Liver (tissue), 9 donors: Measurements from ENCODE around the gene PTPRQ. TPM values are rescaled to one million over a fixed set of nuclear protein-coding genes. Genes with fewer than 3 reads are reported as not detected.

Experiments
- DNase-seq: peaks from one replicate; pipeline ENCODE4 v3.0.0-alpha.2; 2017; ENCODE audit warnings: low spot score
- H3K27ac ChIP-seq, 2 donors: one replicate each; pipeline ENCODE4 v1.7.0; 2013; ENCODE audit warnings: inconsistent platforms in 2 of 2, low read length in 2 of 2, control low read depth in 1 of 2, low read depth in 1 of 2, mild to moderate bottlenecking in 1 of 2
- H3K27me3 ChIP-seq, 4 donors: one replicate each; pipeline versions ENCODE4 v1.6.1 to v1.7.0; 2013; ENCODE audit warnings: low read length in 3 of 4, inconsistent platforms in 1 of 4, mild to moderate bottlenecking in 1 of 4, moderate library complexity in 1 of 4; ENCODE audit not compliant: control insufficient read depth in 4 of 4, insufficient read depth in 4 of 4
- H3K36me3 ChIP-seq, 4 donors: one replicate each; pipeline versions ENCODE4 v1.6.1 to v1.7.0; 2013; ENCODE audit warnings: low read length in 3 of 4, mild to moderate bottlenecking in 3 of 4, low read depth in 1 of 4, moderate library complexity in 1 of 4; ENCODE audit not compliant: control insufficient read depth in 4 of 4, insufficient read depth in 3 of 4
- H3K4me1 ChIP-seq, 4 donors: one replicate each; pipeline versions ENCODE4 v1.6.1 to v1.7.0; 2013; ENCODE audit warnings: low read length in 3 of 4, mild to moderate bottlenecking in 3 of 4, moderate library complexity in 1 of 4; ENCODE audit not compliant: control insufficient read depth in 4 of 4, insufficient read depth in 4 of 4
- H3K4me3 ChIP-seq, 3 donors: one replicate each; pipeline versions ENCODE4 v1.6.1 to v1.7.0; 2013; ENCODE audit warnings: low read length in 3 of 3, control low read depth in 1 of 3, low read depth in 1 of 3, mild to moderate bottlenecking in 1 of 3
- H3K9ac ChIP-seq, 2 donors: one replicate each; pipeline ENCODE4 v1.7.0; 2013; ENCODE audit warnings: low read length in 2 of 2, mild to moderate bottlenecking in 2 of 2, moderate library complexity in 2 of 2, control low read depth in 1 of 2, low read depth in 1 of 2
- H3K9me3 ChIP-seq, 4 donors: one replicate each; pipeline versions ENCODE4 v1.6.1 to v1.7.0; 2013; ENCODE audit warnings: low read length in 3 of 4; ENCODE audit not compliant: control insufficient read depth in 4 of 4
- EGR1 ChIP-seq, 2 donors: IDR thresholded peaks; 2 replicates each; pipeline ENCODE4 v1.6.1; 2016 to 2018; ENCODE audit warnings: antibody characterized with exemption in 2 of 2, low read depth in 2 of 2
- FOXA1 ChIP-seq: IDR thresholded peaks from 2 replicates; pipeline ENCODE4 v1.6.1; 2016; ENCODE audit warnings: antibody characterized with exemption
- FOXA2 ChIP-seq: IDR thresholded peaks from 2 replicates; pipeline ENCODE4 v1.6.1; 2016; ENCODE audit warnings: antibody characterized with exemption
- GABPA ChIP-seq, 2 donors: IDR thresholded peaks in 1 of 2; conservative IDR thresholded peaks in 1 of 2; 2 replicates each; pipeline ENCODE4 v1.6.1; 2016; ENCODE audit warnings: antibody characterized with exemption in 2 of 2, mild to moderate bottlenecking in 1 of 2, moderate library complexity in 1 of 2
- HNF4A ChIP-seq, 2 donors: conservative IDR thresholded peaks; 2 replicates each; pipeline ENCODE4 v1.6.1; 2016; ENCODE audit warnings: antibody characterized with exemption in 2 of 2, mild to moderate bottlenecking in 2 of 2
- HNF4G ChIP-seq: IDR thresholded peaks from 2 replicates; pipeline ENCODE4 v1.6.1; 2016; ENCODE audit warnings: antibody characterized with exemption
- JUND ChIP-seq, 2 donors: IDR thresholded peaks; 2 replicates each; pipeline ENCODE4 v1.6.1; 2016; ENCODE audit warnings: antibody characterized with exemption in 2 of 2
- NR2F2 ChIP-seq: IDR thresholded peaks from 2 replicates; pipeline ENCODE4 v1.6.1; 2016; ENCODE audit warnings: antibody characterized with exemption
- RAD21 ChIP-seq, 2 donors: IDR thresholded peaks; 2 replicates each; pipeline ENCODE4 v1.6.1; 2016; ENCODE audit warnings: antibody characterized with exemption in 2 of 2, mild to moderate bottlenecking in 2 of 2
- RXRA ChIP-seq, 2 donors: IDR thresholded peaks; 2 replicates each; pipeline ENCODE4 v1.6.1; 2017 to 2018; ENCODE audit warnings: antibody characterized with exemption in 2 of 2, mild to moderate bottlenecking in 1 of 2
- SP1 ChIP-seq: IDR thresholded peaks from 2 replicates; pipeline ENCODE4 v1.6.1; 2018; ENCODE audit warnings: antibody characterized with exemption, mild to moderate bottlenecking
- TAF1 ChIP-seq: conservative IDR thresholded peaks from 2 replicates; pipeline ENCODE4 v1.6.1; 2016; ENCODE audit warnings: antibody characterized with exemption, mild to moderate bottlenecking
- YY1 ChIP-seq: IDR thresholded peaks from 2 replicates; pipeline ENCODE4 v1.6.1; 2016; ENCODE audit warnings: antibody characterized with exemption, mild to moderate bottlenecking
- WGBS: extraction: QIAGEN DNeasy Blood & Tissue Kit; methylation state at CpG from one replicate; pipeline ENCODE4 v1.1.7; 2013; 5-methylcytosine and 5-hydroxymethylcytosine counted together
- polyA plus RNA-seq, 2 donors: library from polyadenylated mRNA; stranded (reverse) in 1 of 2; unstranded in 1 of 2; fragments of 200-250 nt in 1 of 2; fragments of >200 nt in 1 of 2; fragmentation: Nextera tagmentation in 1 of 2; extraction: Ambion mirVana in 1 of 2; gene quantifications; one replicate each; pipeline versions ENCODE4 v1.2.1 to v1.2.3, GENCODE V29; 2013 to 2015
- total RNA-seq, 2 donors: library from RNA; depleted of rRNA; stranded (reverse); fragments of >200 nt; gene quantifications; one replicate each; pipeline ENCODE4 v1.2.3, GENCODE V29; 2014
- TF ChIP-seq, protein P1 (sequence below): IDR thresholded peaks from 2 replicates; pipeline ENCODE4 v1.6.1; 2016; ENCODE audit warnings: antibody characterized with exemption
- TF ChIP-seq, protein P2 (sequence below): IDR thresholded peaks from 2 replicates; pipeline ENCODE4 v1.6.1; 2016; ENCODE audit warnings: antibody characterized with exemption
- TF ChIP-seq, protein P3 (sequence below): IDR thresholded peaks from 2 replicates; pipeline ENCODE4 v1.6.1; 2016; ENCODE audit warnings: antibody characterized with exemption
- TF ChIP-seq, protein P4 (sequence below): IDR thresholded peaks from 2 replicates; pipeline ENCODE4 v1.6.1; 2016; ENCODE audit warnings: antibody characterized with exemption, mild to moderate bottlenecking
- TF ChIP-seq, protein P5 (sequence below): fragments of 150-350 bp; IDR thresholded peaks from 2 replicates; pipeline ENCODE4 v1.5.1; 2017; ENCODE audit warnings: improper control_type of control experiment, low read depth, low read length; ENCODE audit not compliant: missing input control
- donor health status: healthy.
- donor health status: healthy.
- donor health status: healthy.
- donor health status: healthy.
- donor health status: healthy.

The PTPRQ gene
- total and polyA plus RNA-seq, 4 donors = 0.02 to 0.08 (median 0.04) TPM

DNA sequence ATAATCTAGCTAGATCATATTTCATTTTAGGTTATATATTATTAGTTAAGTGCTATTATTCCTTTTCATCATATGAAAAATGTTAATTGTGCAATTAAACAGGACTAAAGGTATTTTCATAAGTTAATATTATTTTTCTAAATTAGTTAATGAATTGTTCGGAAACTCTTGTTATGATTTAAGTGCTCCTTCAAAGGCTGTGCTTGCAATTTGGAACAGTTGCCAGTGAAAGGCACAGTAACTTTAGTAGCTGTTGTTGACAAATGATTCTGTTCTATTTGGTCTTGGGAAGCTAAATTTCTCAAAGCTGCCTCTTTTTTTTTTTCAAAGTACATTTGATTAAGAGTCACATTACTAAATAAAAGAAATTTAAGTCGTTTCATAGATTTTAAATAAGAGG lies 40.7 kb downstream of the PTPRQ start:
- WGBS = 66% methylated on average over 2 of the region's 2 CpGs
- H3K9me3 ChIP-seq = no peaks in the 10 kb centered on the region
- no peak overlapping the region for H3K4me3 ChIP-seq
- peaks cover 0 to 4% (median under 1%) of the 10 kb centered on the region in 4 donors for H3K27me3 ChIP-seq
- H3K4me1 ChIP-seq = no peaks in the 10 kb centered on the region
- DNase-seq = no peak
- no peak overlapping the region for H3K9ac ChIP-seq
- H3K36me3 ChIP-seq = no peaks in the 10 kb centered on the region
- H3K27ac ChIP-seq = no peak overlapping the region
- TF ChIP-seq, protein P1, sequence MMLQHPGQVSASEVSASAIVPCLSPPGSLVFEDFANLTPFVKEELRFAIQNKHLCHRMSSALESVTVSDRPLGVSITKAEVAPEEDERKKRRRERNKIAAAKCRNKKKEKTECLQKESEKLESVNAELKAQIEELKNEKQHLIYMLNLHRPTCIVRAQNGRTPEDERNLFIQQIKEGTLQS = no peak
- TF ChIP-seq RAD21 (IDR thresholded peaks at IDR 0.05) = no peak
- TF ChIP-seq, protein P2, sequence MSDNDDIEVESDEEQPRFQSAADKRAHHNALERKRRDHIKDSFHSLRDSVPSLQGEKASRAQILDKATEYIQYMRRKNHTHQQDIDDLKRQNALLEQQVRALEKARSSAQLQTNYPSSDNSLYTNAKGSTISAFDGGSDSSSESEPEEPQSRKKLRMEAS = no peak
- TF ChIP-seq NR2F2 = no peak
- TF ChIP-seq, protein P3, sequence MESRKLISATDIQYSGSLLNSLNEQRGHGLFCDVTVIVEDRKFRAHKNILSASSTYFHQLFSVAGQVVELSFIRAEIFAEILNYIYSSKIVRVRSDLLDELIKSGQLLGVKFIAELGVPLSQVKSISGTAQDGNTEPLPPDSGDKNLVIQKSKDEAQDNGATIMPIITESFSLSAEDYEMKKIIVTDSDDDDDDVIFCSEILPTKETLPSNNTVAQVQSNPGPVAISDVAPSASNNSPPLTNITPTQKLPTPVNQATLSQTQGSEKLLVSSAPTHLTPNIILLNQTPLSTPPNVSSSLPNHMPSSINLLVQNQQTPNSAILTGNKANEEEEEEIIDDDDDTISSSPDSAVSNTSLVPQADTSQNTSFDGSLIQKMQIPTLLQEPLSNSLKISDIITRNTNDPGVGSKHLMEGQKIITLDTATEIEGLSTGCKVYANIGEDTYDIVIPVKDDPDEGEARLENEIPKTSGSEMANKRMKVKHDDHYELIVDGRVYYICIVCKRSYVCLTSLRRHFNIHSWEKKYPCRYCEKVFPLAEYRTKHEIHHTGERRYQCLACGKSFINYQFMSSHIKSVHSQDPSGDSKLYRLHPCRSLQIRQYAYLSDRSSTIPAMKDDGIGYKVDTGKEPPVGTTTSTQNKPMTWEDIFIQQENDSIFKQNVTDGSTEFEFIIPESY = no peak
- TF ChIP-seq EGR1 (IDR thresholded peaks at IDR 0.05; ENCODE audit: low read depth in 2 of 2) = no peak
- no peak for TF ChIP-seq JUND (IDR thresholded peaks at IDR 0.05)
- no peak for TF ChIP-seq GABPA (IDR thresholded peaks at IDR 0.05 in 1 of 2, conservative IDR thresholded peaks at IDR 0.05 in 1 of 2)
- TF ChIP-seq SP1 = no peak
- no peak for TF ChIP-seq RXRA (IDR thresholded peaks at IDR 0.05)
- no peak for TF ChIP-seq YY1
- no peak for TF ChIP-seq HNF4A (conservative IDR thresholded peaks at IDR 0.05)
- TF ChIP-seq, protein P4, sequence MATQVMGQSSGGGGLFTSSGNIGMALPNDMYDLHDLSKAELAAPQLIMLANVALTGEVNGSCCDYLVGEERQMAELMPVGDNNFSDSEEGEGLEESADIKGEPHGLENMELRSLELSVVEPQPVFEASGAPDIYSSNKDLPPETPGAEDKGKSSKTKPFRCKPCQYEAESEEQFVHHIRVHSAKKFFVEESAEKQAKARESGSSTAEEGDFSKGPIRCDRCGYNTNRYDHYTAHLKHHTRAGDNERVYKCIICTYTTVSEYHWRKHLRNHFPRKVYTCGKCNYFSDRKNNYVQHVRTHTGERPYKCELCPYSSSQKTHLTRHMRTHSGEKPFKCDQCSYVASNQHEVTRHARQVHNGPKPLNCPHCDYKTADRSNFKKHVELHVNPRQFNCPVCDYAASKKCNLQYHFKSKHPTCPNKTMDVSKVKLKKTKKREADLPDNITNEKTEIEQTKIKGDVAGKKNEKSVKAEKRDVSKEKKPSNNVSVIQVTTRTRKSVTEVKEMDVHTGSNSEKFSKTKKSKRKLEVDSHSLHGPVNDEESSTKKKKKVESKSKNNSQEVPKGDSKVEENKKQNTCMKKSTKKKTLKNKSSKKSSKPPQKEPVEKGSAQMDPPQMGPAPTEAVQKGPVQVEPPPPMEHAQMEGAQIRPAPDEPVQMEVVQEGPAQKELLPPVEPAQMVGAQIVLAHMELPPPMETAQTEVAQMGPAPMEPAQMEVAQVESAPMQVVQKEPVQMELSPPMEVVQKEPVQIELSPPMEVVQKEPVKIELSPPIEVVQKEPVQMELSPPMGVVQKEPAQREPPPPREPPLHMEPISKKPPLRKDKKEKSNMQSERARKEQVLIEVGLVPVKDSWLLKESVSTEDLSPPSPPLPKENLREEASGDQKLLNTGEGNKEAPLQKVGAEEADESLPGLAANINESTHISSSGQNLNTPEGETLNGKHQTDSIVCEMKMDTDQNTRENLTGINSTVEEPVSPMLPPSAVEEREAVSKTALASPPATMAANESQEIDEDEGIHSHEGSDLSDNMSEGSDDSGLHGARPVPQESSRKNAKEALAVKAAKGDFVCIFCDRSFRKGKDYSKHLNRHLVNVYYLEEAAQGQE = no peak
- no peak for TF ChIP-seq HNF4G
- no peak for TF ChIP-seq FOXA1
- TF ChIP-seq FOXA2 = no peak
- TF ChIP-seq, protein P5, sequence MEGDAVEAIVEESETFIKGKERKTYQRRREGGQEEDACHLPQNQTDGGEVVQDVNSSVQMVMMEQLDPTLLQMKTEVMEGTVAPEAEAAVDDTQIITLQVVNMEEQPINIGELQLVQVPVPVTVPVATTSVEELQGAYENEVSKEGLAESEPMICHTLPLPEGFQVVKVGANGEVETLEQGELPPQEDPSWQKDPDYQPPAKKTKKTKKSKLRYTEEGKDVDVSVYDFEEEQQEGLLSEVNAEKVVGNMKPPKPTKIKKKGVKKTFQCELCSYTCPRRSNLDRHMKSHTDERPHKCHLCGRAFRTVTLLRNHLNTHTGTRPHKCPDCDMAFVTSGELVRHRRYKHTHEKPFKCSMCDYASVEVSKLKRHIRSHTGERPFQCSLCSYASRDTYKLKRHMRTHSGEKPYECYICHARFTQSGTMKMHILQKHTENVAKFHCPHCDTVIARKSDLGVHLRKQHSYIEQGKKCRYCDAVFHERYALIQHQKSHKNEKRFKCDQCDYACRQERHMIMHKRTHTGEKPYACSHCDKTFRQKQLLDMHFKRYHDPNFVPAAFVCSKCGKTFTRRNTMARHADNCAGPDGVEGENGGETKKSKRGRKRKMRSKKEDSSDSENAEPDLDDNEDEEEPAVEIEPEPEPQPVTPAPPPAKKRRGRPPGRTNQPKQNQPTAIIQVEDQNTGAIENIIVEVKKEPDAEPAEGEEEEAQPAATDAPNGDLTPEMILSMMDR = no peak
- TF ChIP-seq TAF1 = no peak
